Mucosa of descending colon (tissue), 3 donors: Measurements from ENCODE around the gene TTC7B. TPM values are rescaled to one million over a fixed set of nuclear protein-coding genes. Genes with fewer than 3 reads are reported as not detected.
"Not testable (repeated sequence)": the region's sequence is repeated elsewhere in the genome, so short reads cannot be mapped to it uniquely, and the experiment has no call there.

ENCODE experiments used
- ATAC-seq: fragments of 200-7000 bp; cut with Tn5 transposase; one replicate; pipeline ENCODE4 v1.9.1; 2020; ENCODE audit warnings: mild to moderate bottlenecking, moderate library complexity
- DNase-seq, 3 donors: peaks; one replicate each; pipeline ENCODE4 v3.0.0-alpha.2; 2020
- H3K36me3 ChIP-seq: fragments of 200-600 bp; one replicate; pipeline ENCODE4 v1.8.0; 2021; ENCODE audit warnings: low read depth, mild to moderate bottlenecking
- H3K4me1 ChIP-seq: fragments of 200-600 bp; one replicate; pipeline ENCODE4 v1.8.0; 2021; ENCODE audit warnings: low read depth, mild to moderate bottlenecking
- H3K4me3 ChIP-seq: fragments of 200-600 bp; one replicate; pipeline ENCODE4 v1.8.0; 2021; ENCODE audit warnings: mild to moderate bottlenecking
- H3K9me3 ChIP-seq: fragments of 200-600 bp; one replicate; pipeline ENCODE4 v1.8.0; 2021; ENCODE audit warnings: mild to moderate bottlenecking
- intact Hi-C, 2 donors: fragments of 100-400 bp; cut with DNase I in 1 of 2; cut with micrococcal nuclease in 1 of 2; formaldehyde crosslinking; loops; one replicate each; pipeline versions ENCODE4 v1.11.0 to v1.11.1; 2022; cut with DNase I, micrococcal nuclease
- total RNA-seq, 3 donors: library from RNA; stranded (reverse); fragmentation: NEBNext Ultra II Directional in 2 of 3; extraction: Animal tissue kit (Norgen Biotek cat#: 25700) in 2 of 3; gene quantifications; one replicate each; pipeline versions ENCODE4 v1.2.1 to v1.2.4, GENCODE V29; 2021 to 2023
- TF ChIP-seq, protein P1 (sequence below): fragments of 200-600 bp; IDR thresholded peaks from one replicate; pipeline ENCODE4 v1.8.0; 2022; ENCODE audit warnings: antibody characterized with exemption, mild to moderate bottlenecking
- donor health status: DM: no; HTN: no; CAD: no; lungs with moderate emphysema.
- donor health status: DM: no; HTN: no; CAD: no.
- donor health status: DM: no; HTN: yes; CAD: no.

The TTC7B gene
- total RNA-seq, 3 donors from 2014 or later: 6.0 to 72.8 (median 10.0) TPM

DNA sequence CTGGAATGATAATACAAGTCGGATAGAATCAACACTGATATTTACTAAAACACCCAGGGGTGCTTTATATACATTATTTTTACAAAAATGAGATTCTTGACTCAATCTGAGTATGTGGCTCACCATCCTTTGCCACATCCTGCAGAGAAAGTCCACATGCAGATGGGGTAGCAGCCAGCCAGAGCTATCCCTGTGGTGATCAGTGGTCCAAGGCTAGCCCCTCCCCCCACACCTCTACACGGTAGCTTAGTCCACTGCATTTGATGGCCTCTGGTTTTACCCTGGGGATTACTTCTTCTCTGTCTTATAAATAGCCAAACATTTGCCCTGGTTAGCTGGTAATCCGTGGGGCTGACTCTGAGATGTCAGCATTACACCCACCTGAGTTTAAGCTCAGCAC, 28.1 kb upstream of the TTC7B start:
- no peak overlapping the region for H3K4me3 ChIP-seq
- DNase-seq (no peak), ATAC-seq (no peak)
- no peaks in the 10 kb centered on the region for H3K4me1 ChIP-seq
- H3K9me3 ChIP-seq: no peaks in the 10 kb centered on the region
- no peaks in the 10 kb centered on the region for H3K36me3 ChIP-seq
- intact Hi-C loops: no loop called here
- TF ChIP-seq, protein P1, sequence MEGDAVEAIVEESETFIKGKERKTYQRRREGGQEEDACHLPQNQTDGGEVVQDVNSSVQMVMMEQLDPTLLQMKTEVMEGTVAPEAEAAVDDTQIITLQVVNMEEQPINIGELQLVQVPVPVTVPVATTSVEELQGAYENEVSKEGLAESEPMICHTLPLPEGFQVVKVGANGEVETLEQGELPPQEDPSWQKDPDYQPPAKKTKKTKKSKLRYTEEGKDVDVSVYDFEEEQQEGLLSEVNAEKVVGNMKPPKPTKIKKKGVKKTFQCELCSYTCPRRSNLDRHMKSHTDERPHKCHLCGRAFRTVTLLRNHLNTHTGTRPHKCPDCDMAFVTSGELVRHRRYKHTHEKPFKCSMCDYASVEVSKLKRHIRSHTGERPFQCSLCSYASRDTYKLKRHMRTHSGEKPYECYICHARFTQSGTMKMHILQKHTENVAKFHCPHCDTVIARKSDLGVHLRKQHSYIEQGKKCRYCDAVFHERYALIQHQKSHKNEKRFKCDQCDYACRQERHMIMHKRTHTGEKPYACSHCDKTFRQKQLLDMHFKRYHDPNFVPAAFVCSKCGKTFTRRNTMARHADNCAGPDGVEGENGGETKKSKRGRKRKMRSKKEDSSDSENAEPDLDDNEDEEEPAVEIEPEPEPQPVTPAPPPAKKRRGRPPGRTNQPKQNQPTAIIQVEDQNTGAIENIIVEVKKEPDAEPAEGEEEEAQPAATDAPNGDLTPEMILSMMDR: no peak

DNA sequence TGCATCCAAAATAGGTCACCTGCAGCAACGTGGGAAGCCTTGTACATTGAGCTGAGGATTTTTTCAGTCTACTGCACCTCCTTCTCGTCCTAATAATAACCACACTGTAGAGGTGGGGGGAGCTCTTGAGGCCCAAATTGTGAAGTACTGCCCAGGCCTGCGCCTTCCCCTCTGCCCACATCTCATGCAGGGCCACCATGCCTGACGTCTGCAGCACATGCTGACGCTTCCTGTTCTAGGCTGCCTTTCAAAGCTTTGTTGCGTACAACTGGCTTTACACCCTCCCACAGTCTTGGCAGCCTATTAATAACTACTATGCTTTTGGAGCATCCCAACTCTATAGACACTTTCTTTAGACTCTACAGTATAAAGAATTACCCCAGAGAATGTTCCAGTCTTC, 26.5 kb upstream of the TTC7B start:
- intact Hi-C loops: no loop called here
- Histone ChIP-seq H3K9me3 (no peaks in the 10 kb centered on the region), H3K36me3 (no peaks in the 10 kb centered on the region), H3K4me3 (no peak overlapping the region), H3K4me1 (no peaks in the 10 kb centered on the region)
- no peak for DNase-seq
- TF ChIP-seq, protein P1: no peak
- peak; percentile 29 for ATAC-seq

DNA sequence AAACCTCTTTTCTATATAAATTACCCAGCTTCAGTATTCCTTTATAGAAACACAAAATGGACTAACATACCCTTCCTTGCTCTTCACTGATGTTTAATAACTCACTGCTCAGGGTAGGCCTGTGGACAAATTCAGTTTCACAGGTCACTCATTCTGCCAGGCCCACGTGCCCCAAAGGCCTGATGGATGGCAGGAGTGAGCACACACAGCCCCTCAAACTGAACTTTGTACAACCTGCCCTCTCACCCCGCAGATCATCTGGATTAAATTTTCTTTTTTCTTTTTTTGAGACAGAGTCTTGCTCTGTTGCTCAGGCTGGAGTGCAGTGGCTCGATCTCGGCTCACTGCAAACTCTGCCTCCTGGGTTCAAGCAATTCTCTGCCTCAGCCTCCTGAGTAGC, 24.4 kb upstream of the TTC7B start:
- H3K4me3 ChIP-seq, H3K4me1 ChIP-seq, intact Hi-C loops, DNase-seq, ATAC-seq, H3K9me3 ChIP-seq, H3K36me3 ChIP-seq: not testable (repeated sequence)

DNA sequence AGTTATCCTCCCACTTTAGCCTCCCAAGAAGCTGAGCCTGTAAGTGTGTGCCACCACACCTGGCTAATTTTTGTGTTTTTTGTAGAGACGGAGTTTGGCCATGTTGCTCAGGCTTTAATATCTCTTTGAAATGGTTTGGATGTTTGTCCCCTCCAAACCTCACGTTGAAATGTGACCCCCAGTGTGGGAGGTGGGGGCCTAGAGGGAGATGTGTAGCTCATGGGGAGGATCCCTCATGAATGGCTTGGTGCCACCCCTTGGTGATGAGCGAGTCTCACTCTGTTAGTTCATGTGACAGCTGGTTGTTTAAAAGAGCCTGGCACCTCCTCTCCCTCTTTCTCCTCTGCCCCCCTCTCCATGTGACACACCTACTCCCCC, 23.6 kb upstream of the TTC7B start:
- Histone ChIP-seq H3K9me3 (no peaks in the 10 kb centered on the region), H3K36me3 (no peaks in the 10 kb centered on the region), H3K4me1 (no peaks in the 10 kb centered on the region), H3K4me3 (no peak overlapping the region)
- TF ChIP-seq, protein P1: no peak
- no peak for ATAC-seq
- intact Hi-C loops: no loop called here
- no peak for DNase-seq

DNA sequence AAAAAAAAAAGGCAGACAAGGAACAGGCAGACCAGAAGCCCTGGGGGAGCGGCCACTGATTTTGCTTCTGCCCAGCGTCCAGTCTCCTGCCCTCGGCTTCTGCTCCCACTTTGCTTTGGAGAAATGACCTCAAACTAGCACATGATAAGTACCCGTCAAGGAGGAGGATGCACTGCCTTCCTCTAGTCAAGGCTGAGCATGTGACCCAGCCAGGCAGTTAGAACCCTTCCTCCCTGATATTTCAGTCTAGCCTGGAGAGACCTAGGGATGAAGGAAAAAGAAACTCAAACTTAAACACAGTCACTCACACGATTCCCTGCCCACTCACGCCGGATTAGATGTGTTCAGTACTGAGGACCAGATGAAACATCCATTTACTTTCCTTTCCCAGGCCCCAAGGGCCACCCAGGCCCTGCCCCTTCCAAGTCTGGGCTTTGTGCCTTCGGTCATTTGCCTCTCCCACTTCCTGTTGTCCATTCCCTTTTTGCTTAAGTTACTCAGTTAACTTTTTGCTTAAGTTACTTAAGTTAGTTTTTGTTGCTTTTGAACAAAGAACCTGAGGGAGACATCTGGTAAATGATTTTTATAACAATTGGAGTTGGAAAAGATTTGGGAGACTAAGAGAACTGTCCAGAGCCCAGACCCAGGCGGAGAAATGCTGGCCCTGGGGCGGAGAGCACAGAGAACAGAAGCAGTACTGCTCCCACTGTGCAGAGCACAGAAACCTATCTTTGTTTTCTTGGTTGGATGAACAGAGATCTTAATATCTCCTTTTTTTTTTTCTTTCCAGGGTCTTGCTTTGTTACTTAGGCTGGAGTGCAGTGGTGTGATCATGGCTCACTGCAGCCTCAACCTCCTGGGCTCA, 23.0 kb upstream of the TTC7B start:
- intact Hi-C loops: no loop called here
- no peaks in the 10 kb centered on the region for H3K36me3 ChIP-seq
- ATAC-seq (peak; percentile 58), DNase-seq (peak in 1 of 3 donors; percentile 33)
- H3K4me3 ChIP-seq: no peak overlapping the region
- TF ChIP-seq, protein P1: no peak
- H3K4me1 ChIP-seq: no peaks in the 10 kb centered on the region
- H3K9me3 ChIP-seq: no peaks in the 10 kb centered on the region

DNA sequence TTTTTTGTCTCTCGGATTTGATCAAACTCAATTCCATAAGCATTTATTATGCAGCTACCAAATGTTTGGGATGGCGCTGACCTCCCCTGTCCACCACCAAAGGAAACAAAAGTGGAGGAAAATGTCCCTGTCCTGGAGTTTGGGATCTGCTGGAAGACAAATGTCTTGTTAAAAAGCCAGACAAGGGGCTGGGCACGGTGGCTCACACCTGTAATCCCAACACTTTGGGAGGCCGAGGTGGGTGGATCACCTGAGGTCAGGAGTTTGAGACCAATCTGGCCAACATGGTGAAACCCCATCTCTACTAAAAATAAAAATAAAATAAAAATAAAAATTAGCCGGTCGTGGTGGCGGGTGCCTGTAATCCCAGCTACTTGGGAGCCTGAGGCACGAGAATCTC, 22.3 kb upstream of the TTC7B start:
- ATAC-seq, H3K36me3 ChIP-seq, intact Hi-C loops, H3K4me3 ChIP-seq, H3K4me1 ChIP-seq, H3K9me3 ChIP-seq, DNase-seq: not testable (repeated sequence)
